GM23248 (cell line): ENCODE results near the gene URB2.

ENCODE experiments used
- EZH2 ChIP-seq: fragments of 200-600 bp; sonication (generic); IDR thresholded peaks from 2 replicates; pipeline ENCODE4 v1.6.1; 2018; ENCODE audit warnings: antibody characterized with exemption, mild to moderate bottlenecking; ENCODE audit not compliant: insufficient read depth, poor library complexity, severe bottlenecking
- EZH2phosphoT487 ChIP-seq: fragments of 200-600 bp; sonication (generic); IDR thresholded peaks from 2 replicates; pipeline ENCODE4 v1.6.1; 2018; ENCODE audit warnings: antibody characterized with exemption, moderate library complexity, mild to moderate bottlenecking, low read depth; ENCODE audit not compliant: insufficient read depth

- TF ChIP-seq EZH2phosphoT487: no peak
- TF ChIP-seq EZH2: no peak
These were observed 38.2 kb downstream of the URB2 start for GRCh38 chr1:229664133-229664689.
